HK-2 (cell line): Measurements from ENCODE around the gene PACS1.
"Not testable (repeated sequence)": the region's sequence is repeated elsewhere in the genome, so short reads cannot be mapped to it uniquely, and the experiment has no call there.

Experiments
- DNase-seq: peaks from one replicate; pipeline ENCODE4 v3.0.0-alpha.2; 2018; ENCODE audit not compliant: unreplicated experiment

The PACS1 gene

GRCh38 chr11:66259956-66260355 is 189.9 kb downstream of the PACS1 start:
- DNase-seq, result no peak

- no peak for DNase-seq
Observed at GRCh38 chr11:66261578-66261977, 191.5 kb downstream of the PACS1 start.

GRCh38 chr11:66262191-66262590 is 192.1 kb downstream of the PACS1 start:
- DNase-seq, result no peak

DNA sequence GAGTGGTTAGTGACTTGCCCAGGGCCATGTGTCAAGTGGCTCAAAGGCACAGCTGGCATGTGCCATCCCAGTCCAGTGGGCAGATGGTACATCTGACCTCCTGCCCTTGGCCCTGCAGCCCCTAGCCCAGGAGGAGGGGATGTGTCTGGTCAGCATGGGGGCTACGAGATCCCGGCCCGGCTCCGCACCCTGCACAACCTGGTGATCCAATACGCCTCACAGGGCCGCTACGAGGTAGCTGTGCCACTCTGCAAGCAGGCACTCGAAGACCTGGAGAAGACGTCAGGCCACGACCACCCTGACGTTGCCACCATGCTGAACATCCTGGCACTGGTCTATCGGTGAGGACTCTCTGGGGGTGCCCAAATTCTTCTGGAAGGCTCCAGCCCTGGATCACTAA is 192.6 kb downstream of the PACS1 start:
- no peak for DNase-seq

- DNase-seq, result no peak
Observed at GRCh38 chr11:66263231-66263630, 193.2 kb downstream of the PACS1 start.

- no peak for DNase-seq
Observed at GRCh38 chr11:66263785-66264184, 193.7 kb downstream of the PACS1 start.

GRCh38 chr11:66264383-66264782 is 194.3 kb downstream of the PACS1 start:
- no peak for DNase-seq

GRCh38 chr11:66264914-66265313 is 194.8 kb downstream of the PACS1 start:
- no peak for DNase-seq

DNA sequence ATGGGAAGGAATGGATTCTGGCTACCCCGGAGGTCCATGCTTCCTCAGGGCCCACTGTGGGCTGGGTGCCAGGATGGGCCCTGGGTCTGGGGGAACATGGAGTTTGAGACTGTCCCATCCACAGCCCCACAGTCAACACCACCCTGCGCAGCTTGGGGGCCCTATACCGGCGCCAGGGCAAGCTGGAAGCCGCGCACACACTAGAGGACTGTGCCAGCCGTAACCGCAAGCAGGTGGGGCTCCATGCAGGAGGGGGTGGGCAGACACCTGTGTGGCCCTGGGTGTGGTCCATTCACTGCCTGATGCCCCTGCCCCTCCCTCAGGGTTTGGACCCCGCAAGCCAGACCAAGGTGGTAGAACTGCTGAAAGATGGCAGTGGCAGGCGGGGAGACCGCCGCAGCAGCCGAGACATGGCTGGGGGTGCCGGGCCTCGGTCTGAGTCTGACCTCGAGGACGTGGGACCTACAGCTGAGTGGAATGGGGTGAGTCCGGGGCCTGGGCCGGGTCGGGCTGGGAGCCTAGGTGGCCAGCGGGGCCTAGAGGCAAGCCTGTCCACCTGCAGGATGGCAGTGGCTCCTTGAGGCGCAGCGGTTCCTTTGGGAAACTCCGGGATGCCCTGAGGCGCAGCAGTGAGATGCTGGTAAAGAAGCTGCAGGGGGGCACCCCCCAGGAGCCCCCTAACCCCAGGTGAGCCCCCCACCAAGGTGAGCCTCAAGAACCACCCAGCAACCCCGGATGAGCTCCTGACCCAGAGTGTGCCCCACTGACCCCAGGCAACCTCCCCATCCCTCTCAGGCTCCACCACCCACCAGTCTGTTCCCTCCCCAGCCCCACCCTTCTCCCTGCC is 195.7 kb downstream of the PACS1 start:
- no peak for DNase-seq

DNA sequence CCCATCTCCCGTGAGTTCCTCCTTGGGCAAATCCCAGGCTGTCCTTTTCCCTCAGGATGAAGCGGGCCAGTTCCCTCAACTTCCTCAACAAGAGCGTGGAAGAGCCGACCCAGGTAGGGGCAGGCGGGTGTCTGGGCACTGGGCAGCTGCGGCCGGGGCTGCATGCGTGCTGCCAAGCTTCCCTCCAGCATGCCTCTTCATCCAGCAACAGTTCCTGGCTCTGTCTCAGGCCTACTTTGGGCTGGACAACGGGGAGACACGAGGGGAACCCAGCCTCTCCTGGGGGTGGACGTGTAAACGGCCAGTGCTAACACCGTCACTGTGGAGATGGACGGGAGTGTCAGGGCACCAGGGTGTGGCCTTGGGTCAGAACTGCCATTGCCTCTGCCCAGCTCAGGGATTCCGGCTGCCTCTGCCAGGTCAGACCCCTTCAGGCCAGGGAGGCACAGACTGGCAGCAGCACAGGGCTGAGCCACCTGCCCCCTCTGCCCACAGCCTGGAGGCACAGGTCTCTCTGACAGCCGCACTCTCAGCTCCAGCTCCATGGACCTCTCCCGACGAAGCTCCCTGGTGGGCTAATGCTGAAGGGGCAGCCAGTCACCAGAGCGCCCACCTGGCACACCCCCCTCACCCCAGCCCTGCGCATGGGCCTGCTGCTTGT is 196.4 kb downstream of the PACS1 start:
- DNase-seq, result no peak

DNA sequence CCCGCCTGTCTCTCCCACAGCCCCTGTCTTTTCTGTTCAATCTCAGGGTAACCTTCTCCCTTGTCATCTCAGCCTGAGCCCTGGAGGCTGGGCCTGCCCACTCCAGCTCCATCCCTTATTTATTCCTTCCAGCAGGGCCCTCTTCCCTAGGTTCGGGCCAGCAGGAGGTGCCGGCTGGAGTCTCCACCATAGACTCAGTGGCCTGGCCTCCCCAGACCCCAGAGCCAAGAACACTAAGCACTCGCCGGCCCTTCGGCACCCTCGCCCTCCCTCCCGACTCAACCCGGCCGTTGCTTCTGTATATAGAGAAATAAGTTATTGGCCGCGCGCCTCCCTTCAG is 196.9 kb downstream of the PACS1 start:
- no peak for DNase-seq

- DNase-seq, result no peak
Observed at GRCh38 chr11:66267379-66268243, 197.5 kb downstream of the PACS1 start.

DNA sequence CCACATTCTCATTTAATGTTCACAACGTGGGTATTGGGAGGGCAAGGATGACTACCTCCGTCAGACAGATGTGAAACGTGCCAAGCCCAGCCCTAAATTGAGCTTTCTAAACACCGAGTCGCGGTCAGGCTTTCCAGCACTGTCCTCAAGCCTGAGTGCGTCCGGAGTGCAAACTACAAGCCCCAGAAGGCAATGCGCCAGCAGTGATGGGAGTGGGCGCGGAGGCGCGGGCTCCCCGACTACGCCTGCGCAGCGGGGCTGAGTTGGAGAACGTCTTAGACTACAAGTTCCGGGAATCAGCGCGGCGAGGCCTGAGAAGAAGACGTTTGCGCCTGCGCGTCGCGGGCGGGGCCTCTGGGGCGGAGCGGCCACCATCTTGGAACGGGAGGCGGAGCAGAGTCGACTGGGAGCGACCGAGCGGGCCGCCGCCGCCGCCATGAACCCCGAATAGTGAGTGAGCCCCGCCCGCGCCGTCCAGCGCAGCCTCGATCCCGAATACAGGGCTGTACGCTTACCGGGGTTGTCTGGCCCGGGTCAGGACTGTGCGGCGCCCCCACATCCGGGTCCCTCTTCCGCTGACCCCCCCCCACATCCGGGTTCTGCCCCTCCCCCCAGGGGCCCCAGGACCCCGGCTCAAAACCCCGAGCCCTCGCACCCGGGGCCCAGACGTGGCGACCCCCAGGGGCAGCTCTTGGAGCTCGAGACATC is 198.3 kb downstream of the PACS1 start, which contains the start of gene RAB1B:
RAB1B (plus strand) TSS at position 396 of the 708 bp plus-strand sequence; CDS start at position 437, 41 bp downstream.
- peak; percentile 97 for DNase-seq

DNA sequence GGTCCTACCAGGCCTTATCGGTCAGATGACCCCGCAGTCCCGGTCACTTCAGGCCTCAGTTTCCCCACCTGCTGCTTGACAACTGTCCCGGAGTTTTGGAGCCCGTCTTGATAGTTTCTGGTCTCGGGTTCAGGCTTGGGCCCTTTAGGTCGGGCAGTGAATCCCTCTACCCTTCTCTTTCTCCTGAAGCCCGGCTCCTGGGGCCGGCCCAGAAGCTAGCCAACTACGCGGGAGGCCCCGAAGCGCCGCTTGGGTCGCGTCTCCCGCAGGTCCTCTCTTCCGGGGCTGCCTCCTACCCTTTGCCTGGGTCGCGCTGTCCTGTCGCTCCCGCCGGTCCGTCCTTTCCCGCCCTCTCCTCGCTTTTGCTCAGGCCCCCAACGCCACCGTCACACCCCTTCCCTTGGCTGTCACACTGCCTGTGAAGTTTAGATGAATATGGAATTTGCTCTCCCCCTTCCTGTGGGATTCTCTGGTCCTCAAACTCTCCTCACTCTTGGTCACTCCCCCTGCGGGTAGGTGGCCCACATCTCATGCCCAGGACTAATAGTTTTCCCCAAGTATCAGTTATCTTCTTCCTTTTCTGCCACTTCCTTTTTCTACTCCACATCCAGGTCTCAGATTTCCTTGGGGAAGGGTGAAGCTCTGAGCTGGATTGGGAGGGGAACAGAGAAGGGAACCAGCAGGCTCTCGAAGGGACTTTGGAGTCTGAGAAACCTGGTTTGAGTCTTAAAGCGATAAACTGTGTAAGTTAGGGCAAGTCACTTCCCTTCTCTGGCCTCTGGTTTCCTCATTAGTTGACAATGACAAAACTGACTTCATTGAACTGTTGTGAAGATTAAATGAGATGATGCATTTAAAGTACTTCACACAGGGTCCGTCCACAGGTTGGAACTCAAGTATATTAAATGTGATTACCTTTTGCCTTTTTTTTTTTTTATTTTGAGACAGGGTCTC is 199.2 kb downstream of the PACS1 start:
- no peak for DNase-seq

GRCh38 chr11:66271816-66272215 is 201.7 kb downstream of the PACS1 start:
- no peak for DNase-seq

DNA sequence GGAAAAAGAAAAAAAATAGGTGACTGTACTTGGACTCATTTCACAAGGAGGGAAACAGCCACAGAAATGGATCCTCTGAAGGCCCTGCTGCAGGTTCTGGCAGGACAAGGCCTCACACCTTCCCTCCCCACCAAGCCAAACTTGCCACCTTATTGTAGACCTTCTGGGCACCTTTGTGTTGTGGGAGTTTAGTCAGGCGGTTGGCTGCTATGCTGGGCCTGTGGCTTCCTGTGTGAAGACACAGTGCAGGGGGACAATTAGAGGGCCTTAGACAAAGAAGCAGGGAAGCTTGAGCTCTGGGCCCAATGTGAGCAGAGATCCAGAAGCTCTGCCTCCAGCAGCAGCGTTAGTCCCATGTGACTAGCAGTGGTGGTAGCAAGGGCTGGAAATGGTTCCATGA is 202.5 kb downstream of the PACS1 start:
- no peak for DNase-seq

DNA sequence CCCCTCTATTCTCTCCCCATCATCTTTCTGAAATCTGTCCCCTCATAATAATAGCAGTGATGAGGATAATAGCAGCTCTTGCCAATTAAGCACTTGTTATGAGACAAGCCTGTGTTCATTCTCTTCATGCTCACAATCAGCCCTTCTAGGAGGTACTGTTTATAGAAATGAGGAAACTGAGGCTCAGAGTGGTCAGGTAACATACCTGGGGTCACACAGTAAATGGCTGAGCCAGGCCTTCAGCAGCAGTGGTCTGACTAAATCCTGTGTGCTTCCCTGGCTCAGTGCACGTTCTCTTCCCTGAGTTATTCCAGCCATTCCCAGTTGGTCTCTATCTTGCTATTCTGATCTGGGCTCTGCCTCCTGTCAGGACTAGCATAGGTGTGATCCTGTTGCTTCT is 204.1 kb downstream of the PACS1 start:
- DNase-seq, result no peak

DNA sequence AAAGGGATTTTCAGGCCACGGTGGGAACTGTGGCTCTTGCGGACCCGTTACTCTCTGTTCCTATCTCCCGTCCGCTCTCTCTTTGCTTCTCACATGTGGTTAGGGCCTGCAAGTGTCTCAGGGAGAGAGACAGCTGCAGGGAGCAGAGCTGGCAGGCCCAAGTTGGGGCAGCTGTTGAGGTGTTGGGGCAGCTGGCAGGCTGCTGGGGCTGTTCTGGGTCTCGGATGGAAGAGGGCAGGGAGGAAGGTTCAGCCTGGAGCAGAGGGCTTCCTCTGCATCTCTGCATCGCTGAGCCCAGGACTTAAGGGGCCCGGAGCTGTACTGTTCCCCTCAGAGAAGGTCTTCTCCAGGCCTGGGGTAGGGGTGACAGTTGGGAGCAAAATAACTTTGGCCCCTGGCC is 205.3 kb downstream of the PACS1 start:
- DNase-seq, result no peak

DNA sequence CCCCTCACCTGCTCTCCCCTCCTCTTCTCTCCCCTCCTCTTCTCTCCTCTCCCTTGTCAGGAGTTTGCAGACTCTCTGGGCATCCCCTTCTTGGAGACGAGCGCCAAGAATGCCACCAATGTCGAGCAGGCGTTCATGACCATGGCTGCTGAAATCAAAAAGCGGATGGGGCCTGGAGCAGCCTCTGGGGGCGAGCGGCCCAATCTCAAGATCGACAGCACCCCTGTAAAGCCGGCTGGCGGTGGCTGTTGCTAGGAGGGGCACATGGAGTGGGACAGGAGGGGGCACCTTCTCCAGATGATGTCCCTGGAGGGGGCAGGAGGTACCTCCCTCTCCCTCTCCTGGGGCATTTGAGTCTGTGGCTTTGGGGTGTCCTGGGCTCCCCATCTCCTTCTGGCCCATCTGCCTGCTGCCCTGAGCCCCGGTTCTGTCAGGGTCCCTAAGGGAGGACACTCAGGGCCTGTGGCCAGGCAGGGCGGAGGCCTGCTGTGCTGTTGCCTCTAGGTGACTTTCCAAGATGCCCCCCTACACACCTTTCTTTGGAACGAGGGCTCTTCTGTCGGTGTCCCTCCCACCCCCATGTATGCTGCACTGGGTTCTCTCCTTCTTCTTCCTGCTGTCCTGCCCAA is 206.0 kb downstream of the PACS1 start:
- DNase-seq, result no peak

- DNase-seq, result not testable (repeated sequence)
Observed at GRCh38 chr11:66276619-66277018, 206.5 kb downstream of the PACS1 start.
